CD14-positive monocyte (primary cell): ENCODE measurements around the gene ST7L. TPM values are rescaled to one million over a fixed set of nuclear protein-coding genes. Genes with fewer than 3 reads are reported as not detected.

ENCODE experiments used
- DNase-seq, 3 donors: peaks; one replicate each; pipeline ENCODE4 v3.0.0-alpha.2; 2011 to 2022
- H2AFZ ChIP-seq: 2 replicates; pipeline ENCODE4 v1.6.0; 2012; ENCODE audit warnings: mild to moderate bottlenecking, low read depth, low read length, inconsistent platforms; ENCODE audit not compliant: insufficient read depth, poor library complexity, severe bottlenecking
- H3K27ac ChIP-seq, 2 donors: 1 replicate in 1 of 2; 2 replicates in 1 of 2; pipeline ENCODE4 v1.5.1; 2012 to 2013; ENCODE audit warnings: low read length in 2 of 2, control low read depth in 1 of 2, inconsistent platforms in 1 of 2, low read depth in 1 of 2, mild to moderate bottlenecking in 1 of 2
- H3K27me3 ChIP-seq, 2 donors: one replicate each; pipeline versions ENCODE4 v1.6.0 to v1.6.1; 2011 to 2013; ENCODE audit warnings: low read length in 2 of 2; ENCODE audit not compliant: control insufficient read depth in 2 of 2, insufficient read depth in 2 of 2
- H3K36me3 ChIP-seq, 2 donors: replicated peaks in 1 of 2; 1 replicate in 1 of 2; 2 replicates in 1 of 2; pipeline versions ENCODE4 v1.5.1 to v1.6.1; 2012 to 2013; ENCODE audit warnings: low read length in 2 of 2, control low read depth in 1 of 2, inconsistent platforms in 1 of 2, mild to moderate bottlenecking in 1 of 2; ENCODE audit not compliant: insufficient read depth in 2 of 2, control insufficient read depth in 1 of 2
- H3K4me1 ChIP-seq, 2 donors: 1 replicate in 1 of 2; 2 replicates in 1 of 2; pipeline versions ENCODE4 v1.5.1 to v1.6.1; 2012 to 2013; ENCODE audit warnings: low read length in 2 of 2, control low read depth in 1 of 2, inconsistent platforms in 1 of 2, mild to moderate bottlenecking in 1 of 2, moderate library complexity in 1 of 2; ENCODE audit not compliant: insufficient read depth in 2 of 2, control insufficient read depth in 1 of 2
- H3K4me2 ChIP-seq: replicated peaks from 2 replicates; pipeline ENCODE3; 2012; ENCODE audit warnings: low read length, moderate library complexity, mild to moderate bottlenecking; ENCODE audit not compliant: poor library complexity, severe bottlenecking; ENCODE audit errors: extremely low read depth
- H3K4me3 ChIP-seq, 3 experiments: fragments of 200-600 bp in 1 of 3; sonication (generic) in 1 of 3; replicated peaks in 1 of 3; 1 replicate in 2 of 3; 2 replicates in 1 of 3; pipeline ENCODE4 v1.5.1; 2011 to 2013; ENCODE audit warnings: low read length in 3 of 3, mild to moderate bottlenecking in 3 of 3, control low read depth in 2 of 3, low read depth in 2 of 3, inconsistent platforms in 1 of 3, moderate library complexity in 1 of 3
- H3K79me2 ChIP-seq: 2 replicates; pipeline ENCODE4 v1.6.0; 2012; ENCODE audit warnings: mild to moderate bottlenecking, control low read depth, inconsistent platforms, low read length, moderate library complexity; ENCODE audit not compliant: insufficient read depth
- H3K9ac ChIP-seq: 2 replicates; pipeline ENCODE4 v1.6.0; 2017; ENCODE audit warnings: low read length, mild to moderate bottlenecking; ENCODE audit not compliant: insufficient read depth, poor library complexity, severe bottlenecking
- H3K9me3 ChIP-seq, 2 donors: replicated peaks in 1 of 2; 1 replicate in 1 of 2; 2 replicates in 1 of 2; pipeline versions ENCODE4 v1.5.1 to v1.6.1; 2012 to 2013; ENCODE audit warnings: low read length in 2 of 2, control low read depth in 1 of 2; ENCODE audit not compliant: control insufficient read depth in 1 of 2, insufficient read depth in 1 of 2
- H4K20me1 ChIP-seq: 2 replicates; pipeline ENCODE4 v1.6.0; 2012; ENCODE audit warnings: mild to moderate bottlenecking, low read length, control low read depth, moderate library complexity; ENCODE audit not compliant: insufficient read depth
- H3K27ac Mint-ChIP-seq, 7 donors: one replicate each; pipeline ENCODE4 v1.8.0; 2020; ENCODE audit warnings: mild to moderate bottlenecking in 7 of 7, mixed read lengths in 7 of 7, moderate library complexity in 6 of 7, inconsistent platforms in 2 of 7
- H3K27me3 Mint-ChIP-seq, 3 donors: one replicate each; pipeline ENCODE4 v1.8.0; 2021 to 2022; ENCODE audit warnings: low read depth in 3 of 3, mild to moderate bottlenecking in 3 of 3, mixed read lengths in 3 of 3, moderate library complexity in 3 of 3, inconsistent platforms in 1 of 3
- H3K36me3 Mint-ChIP-seq, 2 donors: one replicate each; pipeline ENCODE4 v1.8.0; 2020; ENCODE audit warnings: mixed read lengths in 2 of 2, inconsistent platforms in 1 of 2, mild to moderate bottlenecking in 1 of 2
- H3K4me1 Mint-ChIP-seq: one replicate; pipeline ENCODE4 v1.8.0; 2020; ENCODE audit warnings: mild to moderate bottlenecking, mixed read lengths
- H3K4me3 Mint-ChIP-seq, 2 donors: one replicate each; pipeline ENCODE4 v1.8.0; 2020; ENCODE audit warnings: mild to moderate bottlenecking in 2 of 2, mixed read lengths in 2 of 2, moderate library complexity in 1 of 2
- H3K9me3 Mint-ChIP-seq, 7 donors: one replicate each; pipeline ENCODE4 v1.8.0; 2020 to 2022; ENCODE audit warnings: mixed read lengths in 7 of 7, mild to moderate bottlenecking in 6 of 7, moderate library complexity in 6 of 7, inconsistent platforms in 2 of 7
- CTCF ChIP-seq: fragments of 200-600 bp; IDR thresholded peaks from one replicate; pipeline ENCODE4 v1.8.0; 2022; ENCODE audit warnings: antibody characterized with exemption, mild to moderate bottlenecking
- WGBS: methylation state at CpG from one replicate; pipeline ENCODE4 v1.1.5; 2013; ENCODE audit warnings: missing lambda C conversion rate; ENCODE audit not compliant: insufficient coverage; 5-methylcytosine and 5-hydroxymethylcytosine counted together
- intact Hi-C, 2 donors: fragments of 100-400 bp; cut with micrococcal nuclease; formaldehyde crosslinking; loops; one replicate each; pipeline versions ENCODE4 v1.15.0 to v1.15.1; 2023
- polyA plus RNA-seq, 3 donors: library from polyadenylated mRNA; depleted of rRNA in 1 of 3; unstranded in 2 of 3; stranded (reverse) in 1 of 3; fragments of 300-500 nt in 2 of 3; fragments of >200 nt in 1 of 3; fragmentation: Illumina TruSeq in 2 of 3; gene quantifications; 1 replicate in 2 of 3; 2 replicates in 1 of 3; pipeline ENCODE4 v1.2.3, GENCODE V29; 2012 to 2021

ST7L gene
- polyA plus RNA-seq, 3 donors, result 5.4 to 10.0 (median 6.1) TPM

DNA sequence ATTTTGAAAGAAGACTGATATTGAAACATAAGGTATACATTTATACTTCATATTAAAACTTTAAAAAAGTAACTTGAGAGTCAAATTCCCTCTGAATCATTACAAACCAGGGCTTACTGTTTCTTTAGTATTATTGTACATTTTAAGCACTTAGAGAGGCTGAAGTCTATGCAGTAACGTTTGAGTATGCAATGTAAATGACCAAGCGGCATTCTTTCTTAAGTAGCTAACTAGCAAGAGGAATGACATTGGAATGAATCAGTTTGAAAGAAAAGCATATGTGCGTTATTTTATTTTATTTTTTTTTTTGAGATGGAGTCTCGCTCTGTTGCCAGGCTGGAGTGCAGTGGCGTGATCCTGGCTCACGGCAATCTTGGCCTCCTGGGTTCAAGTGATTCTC, 85.9 kb downstream of the ST7L start:
- Histone ChIP-seq H3K79me2 (no peaks in the 10 kb centered on the region), H3K27me3 (no peaks in the 10 kb centered on the region), H3K9ac (no peak overlapping the region), H4K20me1 (no peaks in the 10 kb centered on the region), H3K4me1 (no peaks in the 10 kb centered on the region), H3K4me2 (no peak overlapping the region), H2AFZ (no peak overlapping the region), H3K27ac (no peak overlapping the region), H3K36me3 (peaks cover under 1 to 2% of the 10 kb centered on the region in 2 donors), H3K9me3 (no peaks in the 10 kb centered on the region), H3K4me3 (no peak overlapping the region)
- 98% methylated on average over 6 of the region's 6 CpGs for WGBS
- Mint-ChIP-seq H3K36me3 (peaks cover 13 to 16% of the 10 kb centered on the region in 2 donors), H3K27ac (no peak overlapping the region), H3K4me1 (no peaks in the 10 kb centered on the region), H3K27me3 (peaks cover 0 to 2% (median 0%) of the 10 kb centered on the region in 3 donors), H3K4me3 (no peak overlapping the region), H3K9me3 (no peaks in the 10 kb centered on the region)
- TF ChIP-seq CTCF, result no peak
- intact Hi-C loops, result no loop called here
- no peak for DNase-seq

DNA sequence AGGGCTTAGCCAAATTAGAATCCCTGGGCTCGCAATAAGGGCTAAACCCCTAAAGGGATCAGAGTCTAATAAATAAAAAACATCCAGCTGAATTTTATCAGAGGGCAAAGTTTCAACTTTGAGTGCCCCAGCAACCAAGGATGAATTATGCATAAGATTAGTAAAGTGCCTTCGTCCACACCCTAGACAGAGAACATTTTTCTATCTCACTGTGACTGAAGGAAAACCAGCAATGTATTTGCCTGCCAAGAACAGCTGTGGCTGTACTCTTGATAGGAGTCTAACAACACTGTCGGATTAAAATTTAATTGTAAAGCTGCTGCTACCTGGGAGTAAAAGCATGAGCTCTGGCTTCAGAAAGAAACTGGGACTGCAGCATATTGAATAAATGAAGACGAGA, 86.9 kb downstream of the ST7L start:
- Mint-ChIP-seq H3K36me3 (peaks cover 12 to 21% of the 10 kb centered on the region in 2 donors), H3K4me3 (no peak overlapping the region), H3K4me1 (no peaks in the 10 kb centered on the region), H3K27ac (no peak overlapping the region), H3K9me3 (no peaks in the 10 kb centered on the region), H3K27me3 (peaks cover 0 to 2% (median 0%) of the 10 kb centered on the region in 3 donors)
- H2AFZ ChIP-seq, result no peak overlapping the region
- WGBS, result 100% methylated on average over 1 of the region's 4 CpGs
- H3K4me1 ChIP-seq, result no peaks in the 10 kb centered on the region
- no peaks in the 10 kb centered on the region for H3K79me2 ChIP-seq
- H3K4me2 ChIP-seq, result no peak overlapping the region
- DNase-seq, result no peak
- no peaks in the 10 kb centered on the region for H3K27me3 ChIP-seq
- no peak overlapping the region for H3K27ac ChIP-seq
- TF ChIP-seq CTCF, result no peak
- H3K9me3 ChIP-seq, result no peaks in the 10 kb centered on the region
- no peak overlapping the region for H3K4me3 ChIP-seq
- peaks cover 2 to 7% of the 10 kb centered on the region in 2 donors for H3K36me3 ChIP-seq
- intact Hi-C loops, result no loop called here
- no peaks in the 10 kb centered on the region for H4K20me1 ChIP-seq
- no peak overlapping the region for H3K9ac ChIP-seq
